Neural cell (in vitro differentiated cells): ENCODE results near the gene RIPOR2. TPM values are rescaled to one million over a fixed set of nuclear protein-coding genes. Genes with fewer than 3 reads are reported as not detected.

ENCODE experiments used
- H2AFZ ChIP-seq: fragments of 200-600, 300-800 bp; sonication (generic), shearing (Covaris generic); 2 replicates; pipeline ENCODE4 v1.6.0; 2014; ENCODE audit warnings: low read depth, mild to moderate bottlenecking, antibody characterized with exemption, low read length, moderate library complexity
- H3F3A ChIP-seq: fragments of 200-600 bp; shearing (Covaris generic); 2 replicates; pipeline ENCODE4 v1.6.1; 2016; ENCODE audit warnings: mild to moderate bottlenecking, moderate library complexity, mixed read lengths, antibody characterized with exemption, low read length; ENCODE audit not compliant: insufficient read depth, poor library complexity, severe bottlenecking
- H3K27ac ChIP-seq: fragments of 200-600, 300-800 bp; sonication (generic), shearing (Covaris generic); 2 replicates; pipeline ENCODE4 v1.5.1; 2014; ENCODE audit warnings: mild to moderate bottlenecking, low read length, moderate library complexity
- H3K27me3 ChIP-seq: fragments of 300-800, 200-600 bp; sonication (generic), shearing (Covaris generic); 2 replicates; pipeline ENCODE4 v1.6.0; 2014; ENCODE audit warnings: mild to moderate bottlenecking, low read depth, low read length, moderate library complexity; ENCODE audit not compliant: insufficient read depth
- H3K36me3 ChIP-seq: fragments of 300-800, 200-600 bp; sonication (generic), shearing (Covaris generic); 2 replicates; pipeline ENCODE4 v1.5.1; 2014; ENCODE audit warnings: mild to moderate bottlenecking, antibody characterized with exemption, low read length, moderate library complexity; ENCODE audit not compliant: insufficient read depth
- H3K4me2 ChIP-seq: fragments of 300-800, 200-600 bp; sonication (generic), shearing (Covaris generic); 2 replicates; pipeline ENCODE4 v1.6.0; 2014; ENCODE audit warnings: mild to moderate bottlenecking, low read length
- H3K4me3 ChIP-seq: fragments of 300-800, 200-600 bp; sonication (generic), shearing (Covaris generic); 2 replicates; pipeline ENCODE4 v1.5.1; 2014; ENCODE audit warnings: mild to moderate bottlenecking, low read length, moderate library complexity
- H3K79me2 ChIP-seq: fragments of 200-600 bp; shearing (Covaris generic); replicated peaks from 2 replicates; pipeline ENCODE4 v1.6.0; 2014; ENCODE audit warnings: mild to moderate bottlenecking, low read length, moderate library complexity; ENCODE audit not compliant: insufficient read depth
- H3K9ac ChIP-seq: fragments of 300-800, 200-600 bp; sonication (generic), shearing (Covaris generic); 2 replicates; pipeline ENCODE4 v1.6.1; 2016; ENCODE audit warnings: mild to moderate bottlenecking, low read length, mixed read lengths
- H3K9me2 ChIP-seq: fragments of 200-600 bp; shearing (Covaris generic); 2 replicates; pipeline ENCODE4 v1.6.1; 2016; ENCODE audit warnings: mild to moderate bottlenecking, low read length, mixed read lengths; ENCODE audit not compliant: insufficient read depth
- H3K9me3 ChIP-seq: fragments of 200-600, 300-800 bp; sonication (generic), shearing (Covaris generic); 2 replicates; pipeline ENCODE4 v1.6.1; 2016; ENCODE audit warnings: mild to moderate bottlenecking, mixed run types, low read length, moderate library complexity, mixed read lengths
- H4K20me1 ChIP-seq: fragments of 200-600 bp; shearing (Covaris generic); 2 replicates; pipeline ENCODE4 v1.6.1; 2016; ENCODE audit warnings: mild to moderate bottlenecking, mixed run types; ENCODE audit not compliant: insufficient read depth
- CTCF ChIP-seq: fragments of 450-650 bp; IDR thresholded peaks from 2 replicates; pipeline ENCODE4 v1.5.1; 2014; ENCODE audit warnings: antibody characterized with exemption, mild to moderate bottlenecking, moderate library complexity; ENCODE audit not compliant: poor library complexity, severe bottlenecking
- EP300 ChIP-seq: fragments of 450-650 bp; conservative IDR thresholded peaks from 2 replicates; pipeline ENCODE4 v1.6.1; 2014; ENCODE audit warnings: antibody characterized with exemption, mild to moderate bottlenecking, moderate library complexity; ENCODE audit not compliant: poor library complexity, severe bottlenecking
- EZH2 ChIP-seq: fragments of 200-600, 300-800 bp; shearing (Covaris generic), sonication (generic); IDR thresholded peaks from 2 replicates; pipeline ENCODE4 v1.6.1; 2014; ENCODE audit warnings: antibody characterized with exemption, low read length, borderline replicate concordance, mild to moderate bottlenecking; ENCODE audit not compliant: insufficient read depth, poor library complexity, severe bottlenecking
- MXI1 ChIP-seq: fragments of 450-650 bp; conservative IDR thresholded peaks from 2 replicates; pipeline ENCODE4 v1.6.1; 2014; ENCODE audit warnings: antibody characterized with exemption, mild to moderate bottlenecking; ENCODE audit not compliant: poor library complexity, severe bottlenecking
- POLR2AphosphoS5 ChIP-seq: IDR thresholded peaks from 2 replicates; pipeline ENCODE4 v1.6.1; 2012
- RAD21 ChIP-seq: fragments of 450-650 bp; conservative IDR thresholded peaks from 2 replicates; pipeline ENCODE4 v1.6.1; 2014; ENCODE audit warnings: antibody characterized with exemption, mild to moderate bottlenecking, moderate library complexity
- REST ChIP-seq: IDR thresholded peaks from 2 replicates; pipeline ENCODE4 v1.6.1; 2012; ENCODE audit warnings: borderline replicate concordance
- SMC3 ChIP-seq: fragments of 450-650 bp; conservative IDR thresholded peaks from 2 replicates; pipeline ENCODE4 v1.6.1; 2014; ENCODE audit warnings: antibody characterized with exemption, mild to moderate bottlenecking, moderate library complexity; ENCODE audit not compliant: poor library complexity
- TAF1 ChIP-seq: IDR thresholded peaks from 2 replicates; pipeline ENCODE4 v1.6.1; 2012; ENCODE audit warnings: low read depth
- polyA plus RNA-seq: library from polyadenylated mRNA; depleted of rRNA; stranded (reverse); fragments of >200 nt; gene quantifications from 2 replicates; pipeline ENCODE4 v1.2.3, GENCODE V29; 2014

RIPOR2 gene
- polyA plus RNA-seq, 1 donor from 2014 or later, result 83.8 TPM

GRCh38 chr6:24872779-24873178 lies 63.0 kb downstream of the RIPOR2 start:
- Histone ChIP-seq H2AFZ (no peak overlapping the region), H3K9ac (no peak overlapping the region), H3K36me3 (peaks cover 32% of the 10 kb centered on the region), H4K20me1 (no peaks in the 10 kb centered on the region), H3F3A (peaks cover 5% of the 10 kb centered on the region), H3K27me3 (no peaks in the 10 kb centered on the region), H3K4me2 (no peak overlapping the region), H3K27ac (peak overlapping the region; percentile 44), H3K9me3 (no peaks in the 10 kb centered on the region), H3K4me3 (no peak overlapping the region), H3K79me2 (peaks cover 6% of the 10 kb centered on the region), H3K9me2 (no peaks in the 10 kb centered on the region)
- TF ChIP-seq EZH2 (no peak), EP300 (peak; percentile 36), RAD21 (no peak), MXI1 (no peak)

GRCh38 chr6:24868765-24869164 lies 67.0 kb downstream of the RIPOR2 start:
- no peak overlapping the region for H2AFZ ChIP-seq
- TF ChIP-seq TAF1 (no peak), RAD21 (no peak), POLR2AphosphoS5 (no peak), SMC3 (no peak)
- H3K4me3 ChIP-seq, result no peak overlapping the region
- H3K27ac ChIP-seq, result no peak overlapping the region
- peaks cover 5% of the 10 kb centered on the region for H3F3A ChIP-seq
- peaks cover 40% of the 10 kb centered on the region for H3K36me3 ChIP-seq
- no peaks in the 10 kb centered on the region for H4K20me1 ChIP-seq
- H3K4me2 ChIP-seq, result no peak overlapping the region
- no peaks in the 10 kb centered on the region for H3K27me3 ChIP-seq
- H3K9ac ChIP-seq, result no peak overlapping the region
- H3K9me2 ChIP-seq, result no peaks in the 10 kb centered on the region
- no peaks in the 10 kb centered on the region for H3K79me2 ChIP-seq
- H3K9me3 ChIP-seq, result no peaks in the 10 kb centered on the region

GRCh38 chr6:24867104-24867703 lies 68.6 kb downstream of the RIPOR2 start:
- H3K9me2 ChIP-seq, result no peaks in the 10 kb centered on the region
- H3K27me3 ChIP-seq, result no peaks in the 10 kb centered on the region
- H3K36me3 ChIP-seq, result peaks cover 36% of the 10 kb centered on the region
- no peaks in the 10 kb centered on the region for H3F3A ChIP-seq
- no peak overlapping the region for H3K9ac ChIP-seq
- H3K4me3 ChIP-seq, result no peak overlapping the region
- no peak overlapping the region for H3K4me2 ChIP-seq
- no peaks in the 10 kb centered on the region for H3K9me3 ChIP-seq
- TF ChIP-seq TAF1 (no peak), SMC3 (no peak), EP300 (no peak), EZH2 (no peak)
- H3K27ac ChIP-seq, result no peak overlapping the region
- H3K79me2 ChIP-seq, result no peaks in the 10 kb centered on the region
- no peaks in the 10 kb centered on the region for H4K20me1 ChIP-seq
- no peak overlapping the region for H2AFZ ChIP-seq

GRCh38 chr6:24865161-24865560 lies 70.6 kb downstream of the RIPOR2 start:
- H3K27ac ChIP-seq, result no peak overlapping the region
- no peak overlapping the region for H2AFZ ChIP-seq
- no peaks in the 10 kb centered on the region for H4K20me1 ChIP-seq
- no peak overlapping the region for H3K4me2 ChIP-seq
- H3K36me3 ChIP-seq, result peaks cover 26% of the 10 kb centered on the region
- no peak overlapping the region for H3K4me3 ChIP-seq
- no peak overlapping the region for H3K9ac ChIP-seq
- no peaks in the 10 kb centered on the region for H3K79me2 ChIP-seq
- TF ChIP-seq REST (no peak), MXI1 (no peak), POLR2AphosphoS5 (no peak), SMC3 (no peak), CTCF (no peak), RAD21 (no peak), TAF1 (no peak), EP300 (no peak), EZH2 (no peak)
- H3F3A ChIP-seq, result no peaks in the 10 kb centered on the region
- H3K9me2 ChIP-seq, result no peaks in the 10 kb centered on the region
- H3K9me3 ChIP-seq, result no peaks in the 10 kb centered on the region
- no peaks in the 10 kb centered on the region for H3K27me3 ChIP-seq
